T-helper 17 cell (primary cell): ENCODE data around the gene EDNRB. TPM values are rescaled to one million over a fixed set of nuclear protein-coding genes. Genes with fewer than 3 reads are reported as not detected.
"Not testable (repeated sequence)": the region's sequence is repeated elsewhere in the genome, so short reads cannot be mapped to it uniquely, and the experiment has no call there.

Source experiments
- ATAC-seq: fragments of 150-1000 bp; cut with Tn5 transposase; 2 replicates; pipeline ENCODE4 v1.10.0; 2021; ENCODE audit warnings: mild to moderate bottlenecking, moderate library complexity
- DNase-seq, 3 donors: peaks; one replicate each; pipeline versions ENCODE4 v3.0.0 to v3.0.0-alpha.2; 2020 to 2021
- H3K9me3 ChIP-seq: one replicate; pipeline ENCODE4 v1.7.0; 2013; ENCODE audit warnings: low read length, mild to moderate bottlenecking; ENCODE audit not compliant: control insufficient read depth, poor library complexity, severe bottlenecking
- H3K27ac Mint-ChIP-seq: one replicate; pipeline ENCODE4 v1.8.0; 2022; ENCODE audit warnings: mild to moderate bottlenecking, moderate library complexity, mixed read lengths
- H3K27me3 Mint-ChIP-seq: one replicate; pipeline ENCODE4 v1.8.0; 2022; ENCODE audit warnings: mixed read lengths
- H3K36me3 Mint-ChIP-seq: one replicate; pipeline ENCODE4 v1.8.0; 2022; ENCODE audit warnings: low read depth, mixed read lengths
- H3K4me1 Mint-ChIP-seq: one replicate; pipeline ENCODE4 v1.8.0; 2022; ENCODE audit warnings: mild to moderate bottlenecking, mixed read lengths
- H3K4me3 Mint-ChIP-seq: one replicate; pipeline ENCODE4 v1.8.0; 2022; ENCODE audit warnings: mild to moderate bottlenecking, moderate library complexity, mixed read lengths
- total RNA-seq, 4 donors: library from RNA in 2 of 4; stranded (reverse) in 2 of 4; gene quantifications; one replicate each; pipeline ENCODE4 v1.2.3 and lab custom pipeline; 2022 to 2026

EDNRB gene
- total RNA-seq, 2 donors from 2014 or later: not detected

GRCh38 chr13:77857531-77858209 lies 61.0 kb downstream of the EDNRB start:
- Mint-ChIP-seq H3K27ac (no peak overlapping the region), H3K4me1 (no peaks in the 10 kb centered on the region), H3K27me3 (peaks cover 12% of the 10 kb centered on the region), H3K36me3 (no peaks in the 10 kb centered on the region), H3K4me3 (no peak overlapping the region)
- no peak for DNase-seq
- ATAC-seq: no peak
- H3K9me3 ChIP-seq: no peaks in the 10 kb centered on the region

DNA sequence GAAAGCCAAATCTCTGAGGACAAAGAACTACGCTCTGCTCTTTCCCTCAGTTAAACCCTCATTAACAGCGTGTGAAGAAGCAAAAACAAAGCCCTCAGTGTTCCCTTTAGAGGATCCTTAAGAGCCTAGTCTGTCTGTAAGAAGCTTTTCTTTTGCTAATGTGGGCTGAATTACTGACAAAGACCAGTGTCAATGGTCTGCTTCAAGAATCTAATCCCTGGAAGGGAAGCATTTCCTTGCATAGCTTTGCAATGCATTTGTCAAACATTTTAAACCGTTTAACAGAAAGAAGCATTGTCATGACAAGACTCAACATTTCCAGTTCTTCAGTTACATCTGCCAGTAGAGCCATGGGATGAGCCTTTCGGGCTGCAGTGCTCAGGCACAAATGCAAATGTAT lies 64.9 kb downstream of the EDNRB start:
- ATAC-seq: no peak
- no peak for DNase-seq
- Mint-ChIP-seq H3K36me3 (no peaks in the 10 kb centered on the region), H3K4me3 (no peak overlapping the region), H3K27me3 (no peaks in the 10 kb centered on the region), H3K27ac (no peak overlapping the region), H3K4me1 (no peaks in the 10 kb centered on the region)
- no peaks in the 10 kb centered on the region for H3K9me3 ChIP-seq

GRCh38 chr13:77848050-77848449 lies 70.6 kb downstream of the EDNRB start:
- H3K36me3 Mint-ChIP-seq, ATAC-seq, H3K4me3 Mint-ChIP-seq, H3K27me3 Mint-ChIP-seq, H3K27ac Mint-ChIP-seq, H3K9me3 ChIP-seq, H3K4me1 Mint-ChIP-seq, DNase-seq: not testable (repeated sequence)

GRCh38 chr13:77846173-77846572 lies 72.5 kb downstream of the EDNRB start:
- Mint-ChIP-seq H3K36me3 (no peaks in the 10 kb centered on the region), H3K27ac (no peak overlapping the region), H3K27me3 (no peaks in the 10 kb centered on the region), H3K4me1 (no peaks in the 10 kb centered on the region), H3K4me3 (no peak overlapping the region)
- ATAC-seq: no peak
- no peaks in the 10 kb centered on the region for H3K9me3 ChIP-seq
- no peak for DNase-seq

Other genes starting within 250 kb of the EDNRB start
- gene SLAIN1, start 221.1 kb downstream of the EDNRB start, total RNA-seq: 10 to 100 TPM; 25.4 to 39.0 TPM